GM21526 (cell line): ENCODE results near the gene CROCC.

Experiments used
- ATAC-seq: cut with Tn5 transposase; IDR thresholded peaks from one replicate; pipeline ENCODE4 v1.9.1; 2021; ENCODE audit warnings: moderate library complexity; ENCODE audit not compliant: unreplicated experiment, low FRiP score

The CROCC gene

GRCh38 chr1:17004466-17005364 is 83.0 kb downstream of the CROCC start:
- no peak for ATAC-seq

GRCh38 chr1:17005365-17005740 is 83.6 kb downstream of the CROCC start:
- ATAC-seq = no peak

GRCh38 chr1:17007121-17007520 is 85.4 kb downstream of the CROCC start:
- no peak for ATAC-seq

- no peak for ATAC-seq
Observed at GRCh38 chr1:17008208-17008855, 86.6 kb downstream of the CROCC start.

GRCh38 chr1:17009706-17010105 is 88.0 kb downstream of the CROCC start:
- ATAC-seq = no peak

GRCh38 chr1:17011092-17011438 is 89.3 kb downstream of the CROCC start:
- ATAC-seq = no peak

GRCh38 chr1:17011439-17012307 is 89.9 kb downstream of the CROCC start, which contains the start of gene ATP13A2:
TSS of gene ATP13A2 (minus strand) at chr1:17011928. CDS start at chr1:17011738, 190 bp downstream.
- ATAC-seq = peak; percentile 89

- no peak for ATAC-seq
Observed at GRCh38 chr1:17012775-17013490, 91.2 kb downstream of the CROCC start.

- no peak for ATAC-seq
Observed at GRCh38 chr1:17013491-17014320, 92.0 kb downstream of the CROCC start.

- ATAC-seq = no peak
Observed at GRCh38 chr1:17014671-17015567, 93.2 kb downstream of the CROCC start.

- ATAC-seq = no peak
Observed at GRCh38 chr1:17016317-17016661, 94.6 kb downstream of the CROCC start.

GRCh38 chr1:17017435-17017834 is 95.7 kb downstream of the CROCC start:
- ATAC-seq = no peak

- ATAC-seq = no peak
Observed at GRCh38 chr1:17018849-17019248, 97.1 kb downstream of the CROCC start.

GRCh38 chr1:17020502-17020901 is 98.8 kb downstream of the CROCC start:
- ATAC-seq = no peak

GRCh38 chr1:17021896-17022295 is 100.2 kb downstream of the CROCC start:
- ATAC-seq = no peak
